HG03354 (cell line): Measurements from ENCODE around the gene RPL27.

ENCODE experiments used
- ATAC-seq: cut with Tn5 transposase; IDR thresholded peaks from one replicate; pipeline ENCODE4 v1.9.1; 2021; ENCODE audit warnings: mild to moderate bottlenecking; ENCODE audit not compliant: unreplicated experiment, poor library complexity, severe bottlenecking

Gene RPL27

GRCh38 chr17:43042025-43042628 lies 43.9 kb downstream of the RPL27 start:
- no peak for ATAC-seq

GRCh38 chr17:43043307-43043706 lies 45.1 kb downstream of the RPL27 start:
- no peak for ATAC-seq

- ATAC-seq: no peak
Measured at GRCh38 chr17:43044024-43044423, 45.8 kb downstream of the RPL27 start.

DNA sequence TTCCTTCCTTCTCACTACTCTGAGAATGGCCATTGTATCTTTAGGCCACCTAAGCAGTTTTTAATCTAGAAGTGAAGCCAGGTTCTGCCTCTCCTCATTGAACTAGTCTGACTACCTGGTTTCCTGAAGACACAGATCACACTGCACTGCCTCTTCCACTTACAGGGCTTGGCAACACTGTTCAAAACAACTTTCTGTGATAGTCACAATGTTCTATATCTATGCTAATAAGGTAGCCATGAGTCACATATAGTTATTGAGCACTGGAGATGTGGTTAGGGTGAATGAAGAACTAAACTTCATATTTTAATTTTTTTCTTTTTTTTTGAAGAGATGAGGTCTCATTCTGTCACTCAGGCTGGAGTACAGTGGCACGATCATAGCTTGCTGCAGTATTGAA lies 53.8 kb downstream of the RPL27 start:
- no peak for ATAC-seq
